Nephron progenitor cell (in vitro differentiated cells): ENCODE results near the gene PHKB.
A peak's percentile ranks its signal among the peaks of the same experiment; 100 is the strongest.

ENCODE experiments used
- DNase-seq: peaks from one replicate; pipeline ENCODE4 v3.0.0; 2021
- H3K27ac Mint-ChIP-seq: 2 replicates; pipeline ENCODE4 v1.8.0; 2021; ENCODE audit warnings: mild to moderate bottlenecking, moderate library complexity, mixed read lengths
- H3K27me3 Mint-ChIP-seq: 2 replicates; pipeline ENCODE4 v1.8.0; 2021; ENCODE audit warnings: mild to moderate bottlenecking, low read depth, mixed read lengths; ENCODE audit not compliant: poor library complexity
- H3K36me3 Mint-ChIP-seq: 2 replicates; pipeline ENCODE4 v1.8.0; 2021; ENCODE audit warnings: low read depth, mixed read lengths
- H3K4me1 Mint-ChIP-seq: 2 replicates; pipeline ENCODE4 v1.8.0; 2021; ENCODE audit warnings: mixed read lengths
- H3K4me3 Mint-ChIP-seq: 2 replicates; pipeline ENCODE4 v1.8.0; 2021; ENCODE audit warnings: mild to moderate bottlenecking, moderate library complexity, mixed read lengths
- H3K9me3 Mint-ChIP-seq: 2 replicates; pipeline ENCODE4 v1.8.0; 2021; ENCODE audit warnings: mild to moderate bottlenecking, moderate library complexity, mixed read lengths
- CTCF ChIP-seq: fragments of 200-600 bp; sonication (generic); IDR thresholded peaks from 2 replicates; pipeline ENCODE4 v1.5.0; 2021; ENCODE audit warnings: antibody characterized with exemption

PHKB gene

GRCh38 chr16:47727131-47727530, 266.0 kb downstream of the PHKB start:
- no peaks in the 10 kb centered on the region for H3K36me3 Mint-ChIP-seq
- no peak for TF ChIP-seq CTCF
- H3K4me3 Mint-ChIP-seq, result no peak overlapping the region
- H3K27ac Mint-ChIP-seq, result no peak overlapping the region
- H3K4me1 Mint-ChIP-seq, result peaks cover 10% of the 10 kb centered on the region
- H3K9me3 Mint-ChIP-seq, result no peaks in the 10 kb centered on the region
- H3K27me3 Mint-ChIP-seq, result no peaks in the 10 kb centered on the region
- no peak for DNase-seq

GRCh38 chr16:47728205-47728604, 267.1 kb downstream of the PHKB start:
- Mint-ChIP-seq H3K4me3 (no peak overlapping the region), H3K4me1 (peaks cover 10% of the 10 kb centered on the region), H3K27me3 (no peaks in the 10 kb centered on the region), H3K36me3 (no peaks in the 10 kb centered on the region), H3K9me3 (no peaks in the 10 kb centered on the region), H3K27ac (peak overlapping the region; percentile 83)
- no peak for DNase-seq
- TF ChIP-seq CTCF, result no peak

GRCh38 chr16:47729701-47730100, 268.6 kb downstream of the PHKB start:
- H3K36me3 Mint-ChIP-seq, result no peaks in the 10 kb centered on the region
- H3K4me1 Mint-ChIP-seq, result peaks cover 10% of the 10 kb centered on the region
- H3K27me3 Mint-ChIP-seq, result no peaks in the 10 kb centered on the region
- TF ChIP-seq CTCF, result no peak
- DNase-seq, result no peak
- no peaks in the 10 kb centered on the region for H3K9me3 Mint-ChIP-seq
- H3K4me3 Mint-ChIP-seq, result no peak overlapping the region
- H3K27ac Mint-ChIP-seq, result no peak overlapping the region

- Mint-ChIP-seq H3K27ac (no peak overlapping the region), H3K9me3 (no peaks in the 10 kb centered on the region), H3K4me1 (peaks cover 10% of the 10 kb centered on the region), H3K36me3 (no peaks in the 10 kb centered on the region), H3K27me3 (no peaks in the 10 kb centered on the region), H3K4me3 (no peak overlapping the region)
- TF ChIP-seq CTCF, result no peak
- no peak for DNase-seq
Observed at GRCh38 chr16:47731252-47731651, 270.1 kb downstream of the PHKB start.

- no peaks in the 10 kb centered on the region for H3K27me3 Mint-ChIP-seq
- H3K9me3 Mint-ChIP-seq, result no peaks in the 10 kb centered on the region
Observed at GRCh38 chr16:47732122-47732521, 271.0 kb downstream of the PHKB start.

More at GRCh38 chr16:47732122-47732521, 271.0 kb downstream of the PHKB start:
- H3K36me3 Mint-ChIP-seq, result no peaks in the 10 kb centered on the region
- no peak for DNase-seq
- no peak for TF ChIP-seq CTCF
- H3K27ac Mint-ChIP-seq, result no peak overlapping the region
- H3K4me1 Mint-ChIP-seq, result peaks cover 6% of the 10 kb centered on the region
- no peak overlapping the region for H3K4me3 Mint-ChIP-seq
